Measurements from ENCODE around the gene GP1BA. TPM values are rescaled to one million over a fixed set of nuclear protein-coding genes. Genes with fewer than 3 reads are reported as not detected.

GP1BA gene
- polyA plus RNA-seq, 1 donor from 2014 or later = not detected

- H3K27ac ChIP-seq (ENCODE audit: low read length) = peak overlapping the region; percentile 82
- no peak for TF ChIP-seq MXI1 (conservative IDR thresholded peaks at IDR 0.05; ENCODE audit: poor library complexity, severe bottlenecking)
- no peak for TF ChIP-seq EZH2 (IDR thresholded peaks at IDR 0.05; ENCODE audit: borderline replicate concordance, insufficient read depth, low read length, poor library complexity, severe bottlenecking)
- TF ChIP-seq TAF1 (IDR thresholded peaks at IDR 0.05; ENCODE audit: low read depth) = no peak
- no peak for TF ChIP-seq EP300 (conservative IDR thresholded peaks at IDR 0.05; ENCODE audit: poor library complexity, severe bottlenecking)
- TF ChIP-seq RAD21 (conservative IDR thresholded peaks at IDR 0.05) = no peak
- H4K20me1 ChIP-seq (ENCODE audit: insufficient read depth) = no peaks in the 10 kb centered on the region
- no peaks in the 10 kb centered on the region for H3K36me3 ChIP-seq (ENCODE audit: insufficient read depth, low read length)
- H3K9me3 ChIP-seq (ENCODE audit: low read length) = no peaks in the 10 kb centered on the region
- H3F3A ChIP-seq (ENCODE audit: insufficient read depth, low read length, poor library complexity, severe bottlenecking) = no peaks in the 10 kb centered on the region
- peak overlapping the region; percentile 99 for H3K4me3 ChIP-seq (ENCODE audit: low read length)
- H3K4me2 ChIP-seq (ENCODE audit: low read length) = peak overlapping the region; percentile 76
- H3K9ac ChIP-seq (ENCODE audit: low read length) = peak overlapping the region; percentile 87
- peak overlapping the region; percentile 56 for H2AFZ ChIP-seq (ENCODE audit: low read depth, low read length)
- no peaks in the 10 kb centered on the region for H3K9me2 ChIP-seq (ENCODE audit: insufficient read depth, low read length)
- peaks cover 5% of the 10 kb centered on the region for H3K79me2 ChIP-seq (replicated peaks; ENCODE audit: insufficient read depth, low read length)
- H3K27me3 ChIP-seq (ENCODE audit: insufficient read depth, low read depth, low read length) = peaks cover 3% of the 10 kb centered on the region
Measured at GRCh38 chr17:4947411-4948165, 15.5 kb downstream of the GP1BA start.

GRCh38 chr17:4948166-4948930, 16.3 kb downstream of the GP1BA start, which contains the start of gene PFN1:
Gene PFN1, minus strand, starts transcription at chr17:4948530. Its CDS starts 136 bp downstream, at chr17:4948394.
- H3K4me3 ChIP-seq (ENCODE audit: low read length) = peak within 1 kb of the TSS; percentile 99
- H3F3A ChIP-seq (ENCODE audit: insufficient read depth, low read length, poor library complexity, severe bottlenecking) = no peaks in the 10 kb centered on the region
- TF ChIP-seq SMC3 (conservative IDR thresholded peaks at IDR 0.05; ENCODE audit: poor library complexity) (no peak), POLR2AphosphoS5 (IDR thresholded peaks at IDR 0.05) (peak; percentile 75), REST (IDR thresholded peaks at IDR 0.05; ENCODE audit: borderline replicate concordance) (no peak), EZH2 (IDR thresholded peaks at IDR 0.05; ENCODE audit: borderline replicate concordance, insufficient read depth, low read length, poor library complexity, severe bottlenecking) (no peak), TAF1 (IDR thresholded peaks at IDR 0.05; ENCODE audit: low read depth) (no peak), RAD21 (conservative IDR thresholded peaks at IDR 0.05) (no peak), CTCF (IDR thresholded peaks at IDR 0.05; ENCODE audit: poor library complexity, severe bottlenecking) (no peak), MXI1 (conservative IDR thresholded peaks at IDR 0.05; ENCODE audit: poor library complexity, severe bottlenecking) (peak; percentile 82), EP300 (conservative IDR thresholded peaks at IDR 0.05; ENCODE audit: poor library complexity, severe bottlenecking) (peak; percentile 43)
- peaks cover 5% of the 10 kb centered on the region for H3K79me2 ChIP-seq (replicated peaks; ENCODE audit: insufficient read depth, low read length)
- H3K9me3 ChIP-seq (ENCODE audit: low read length) = no peaks in the 10 kb centered on the region
- no peaks in the 10 kb centered on the region for H3K36me3 ChIP-seq (ENCODE audit: insufficient read depth, low read length)
- peaks cover 3% of the 10 kb centered on the region for H3K27me3 ChIP-seq (ENCODE audit: insufficient read depth, low read depth, low read length)
- H3K9me2 ChIP-seq (ENCODE audit: insufficient read depth, low read length) = no peaks in the 10 kb centered on the region
- H3K27ac ChIP-seq (ENCODE audit: low read length) = peak within 1 kb of the TSS; percentile 82
- H3K9ac ChIP-seq (ENCODE audit: low read length) = peak within 1 kb of the TSS; percentile 87
- peak within 1 kb of the TSS; percentile 89 for H3K4me2 ChIP-seq (ENCODE audit: low read length)
- H2AFZ ChIP-seq (ENCODE audit: low read depth, low read length) = peak within 1 kb of the TSS; percentile 83
- H4K20me1 ChIP-seq (ENCODE audit: insufficient read depth) = no peaks in the 10 kb centered on the region
